GM20431 (cell line): ENCODE results near the gene TRIM9.

Experiments used
- in situ Hi-C: fragments of 300-500 bp; cut with MseI, MboI; formaldehyde crosslinking; loops from one replicate; pipeline ENCODE4 v1.15.0; 2020; ENCODE audit warnings: low sequenced_read_pairs; ENCODE audit not compliant: unreplicated experiment

TRIM9 gene

DNA sequence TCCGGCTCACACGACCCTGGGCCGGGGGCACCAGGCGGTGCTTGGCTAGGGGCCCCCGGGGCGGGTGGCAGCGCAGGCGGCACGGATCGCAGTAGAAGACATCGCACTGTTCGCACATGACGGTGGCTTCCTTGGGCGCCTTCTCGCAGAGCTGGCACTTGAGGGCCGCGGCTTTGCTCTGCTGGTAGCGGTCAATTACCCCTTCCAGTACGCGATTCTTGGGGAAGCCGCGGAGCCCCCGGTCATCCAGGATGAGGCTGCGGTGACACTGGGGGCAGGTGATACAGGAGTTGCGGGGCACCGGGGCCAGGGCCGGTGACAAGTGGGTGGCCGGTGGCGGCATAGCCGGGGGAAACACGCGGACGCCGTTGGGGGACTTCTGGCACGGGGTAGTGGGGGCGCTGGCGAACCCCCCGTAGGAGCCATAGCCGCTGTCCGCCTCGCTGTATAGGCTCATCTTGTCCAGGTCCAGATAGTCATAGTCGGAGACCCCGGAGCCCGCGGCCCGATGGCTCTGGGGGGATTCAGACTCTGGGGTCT lies 553 bp downstream of the TRIM9 start:
- in situ Hi-C loops, result no loop called here

DNA sequence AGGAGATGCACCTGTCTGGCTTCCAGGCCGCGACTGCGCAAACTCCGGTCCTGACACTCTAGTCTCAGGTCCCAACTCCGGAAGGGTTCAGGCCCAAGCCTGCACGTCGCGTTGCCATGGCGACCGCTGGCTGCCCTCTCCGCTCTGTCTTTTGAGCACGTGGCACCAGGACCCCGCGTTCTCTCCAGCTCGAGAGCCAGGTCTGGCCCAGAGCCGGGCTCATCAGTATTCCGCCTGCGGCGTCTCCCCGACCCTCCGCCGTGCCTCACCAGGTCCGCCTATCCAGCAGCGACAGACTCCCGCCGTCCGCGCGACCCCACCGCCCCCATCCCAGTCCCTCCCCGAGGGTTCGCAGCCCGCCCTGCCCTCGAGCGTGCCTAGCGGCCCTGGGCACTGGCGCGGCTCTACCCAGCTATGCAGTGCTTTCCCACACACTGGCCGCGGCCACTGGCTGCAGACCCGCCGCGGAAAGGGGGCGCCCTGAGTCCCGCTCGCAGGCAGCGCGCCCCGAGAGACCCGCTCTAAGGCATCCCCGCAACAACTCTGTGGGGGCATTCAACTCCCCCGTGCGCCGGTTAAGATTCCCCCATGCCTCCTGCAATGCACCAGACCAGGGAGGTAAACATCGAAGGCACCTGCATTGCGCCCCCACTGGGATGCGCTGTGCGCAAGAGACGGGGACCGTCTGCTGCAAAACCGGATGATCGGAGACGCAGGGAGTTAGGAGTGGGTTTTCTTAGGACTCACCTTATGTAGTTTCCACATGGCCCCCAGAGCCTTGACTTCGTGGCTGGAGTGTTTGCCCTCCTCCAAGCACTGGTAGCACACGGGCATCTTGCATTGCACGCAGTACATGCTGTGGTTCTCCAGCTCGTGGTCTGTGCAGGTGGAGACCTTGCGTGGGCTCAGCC lies 1.3 kb downstream of the TRIM9 start:
- in situ Hi-C loops, result no loop called here

DNA sequence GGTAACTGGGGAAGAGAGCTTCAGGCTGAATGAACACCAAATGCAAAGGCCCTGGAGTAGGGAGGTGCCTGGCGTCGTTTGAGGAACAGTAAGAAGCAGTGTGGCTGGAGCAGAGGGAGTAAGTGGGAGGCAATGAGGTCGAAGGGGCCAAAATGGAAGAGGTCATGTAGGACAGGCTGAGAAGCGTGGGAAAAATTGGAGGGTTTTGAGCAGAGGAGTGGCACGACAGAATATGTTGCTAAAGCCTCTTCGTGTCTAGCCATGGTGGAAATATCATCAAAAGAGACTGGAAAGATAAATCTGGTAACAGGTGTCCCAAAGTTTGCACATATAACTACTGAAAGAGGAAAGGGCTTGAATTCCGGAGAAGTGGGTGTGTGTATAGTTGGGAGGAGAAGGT lies 1.9 kb downstream of the TRIM9 start:
- in situ Hi-C loops, result no loop called here

DNA sequence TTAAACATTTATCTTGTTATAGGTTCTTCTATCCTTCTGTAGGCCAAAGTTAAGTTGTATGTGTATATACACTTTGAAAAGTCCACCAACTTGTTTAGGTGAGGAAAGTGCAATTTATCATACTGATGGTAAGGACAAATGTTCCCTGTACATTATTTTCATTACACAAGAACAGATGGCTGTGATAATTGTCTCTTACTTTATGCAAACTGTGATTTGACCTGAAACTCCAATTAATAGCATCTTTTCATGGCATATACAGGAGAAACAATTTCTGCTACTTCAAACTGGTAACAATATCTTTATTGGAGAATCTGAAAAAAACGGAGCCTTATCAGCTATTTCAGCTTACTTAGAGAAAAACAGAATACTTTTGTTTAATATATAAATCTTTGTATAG lies 5.6 kb downstream of the TRIM9 start:
- in situ Hi-C loops, result no loop called here

DNA sequence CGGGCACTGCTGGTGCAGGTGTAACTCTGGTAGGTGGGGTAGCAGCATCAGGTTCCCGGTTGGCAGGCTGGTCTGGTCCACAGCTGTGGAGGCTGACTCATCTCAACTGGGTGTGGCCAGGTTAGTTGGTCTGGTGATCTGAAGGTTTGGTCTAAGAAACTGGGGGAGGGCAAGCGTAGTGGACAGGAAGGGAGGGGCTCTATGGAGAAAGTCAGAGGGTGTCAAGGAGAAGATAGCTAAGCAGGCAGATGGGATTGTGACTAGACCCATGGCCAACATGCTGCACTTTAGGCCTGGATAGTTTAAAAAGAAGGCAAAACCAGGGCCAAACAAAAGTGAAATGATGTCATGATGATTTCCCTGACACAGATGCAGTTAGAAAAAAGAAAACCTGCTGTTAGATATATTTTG lies 7.9 kb downstream of the TRIM9 start:
- in situ Hi-C loops, result no loop called here

DNA sequence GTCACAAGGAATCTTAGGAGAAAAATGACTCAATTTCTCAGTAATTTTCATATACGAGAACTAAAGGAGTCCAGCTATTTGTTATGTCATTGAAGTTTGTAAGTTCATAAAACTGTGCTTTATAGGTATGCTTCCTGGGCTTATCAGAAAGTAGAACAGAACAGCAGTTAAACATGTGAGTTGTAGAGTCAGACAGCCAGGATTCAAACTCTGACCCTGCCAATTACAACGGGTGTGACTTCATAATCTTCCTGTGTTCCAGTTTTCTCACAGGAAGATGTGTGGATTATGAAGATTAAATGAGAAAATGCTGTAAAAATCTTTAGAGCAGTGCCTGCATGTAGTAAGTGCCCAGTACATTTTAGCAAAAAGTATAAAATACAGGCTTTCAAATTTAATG lies 8.9 kb downstream of the TRIM9 start:
- in situ Hi-C loops, result no loop called here

DNA sequence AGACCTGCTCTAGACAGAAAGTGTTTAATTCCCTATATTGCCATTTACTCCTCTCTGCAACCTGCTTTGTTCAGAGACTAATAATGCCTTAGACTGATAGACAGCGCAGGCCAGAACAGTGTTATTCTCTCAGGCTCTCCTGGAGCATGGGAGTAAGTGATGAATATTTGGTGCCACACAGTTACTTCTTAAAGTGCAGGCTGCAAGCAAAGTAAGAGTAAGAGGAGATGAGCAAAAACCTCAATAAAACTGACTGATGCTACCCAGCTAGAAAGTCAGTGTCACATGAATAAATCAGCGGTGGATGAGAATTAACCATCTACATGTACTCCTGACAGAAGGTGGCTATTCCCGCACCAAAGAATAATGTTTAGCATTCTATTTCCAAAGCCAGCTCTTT lies 9.9 kb downstream of the TRIM9 start:
- in situ Hi-C loops, result no loop called here

DNA sequence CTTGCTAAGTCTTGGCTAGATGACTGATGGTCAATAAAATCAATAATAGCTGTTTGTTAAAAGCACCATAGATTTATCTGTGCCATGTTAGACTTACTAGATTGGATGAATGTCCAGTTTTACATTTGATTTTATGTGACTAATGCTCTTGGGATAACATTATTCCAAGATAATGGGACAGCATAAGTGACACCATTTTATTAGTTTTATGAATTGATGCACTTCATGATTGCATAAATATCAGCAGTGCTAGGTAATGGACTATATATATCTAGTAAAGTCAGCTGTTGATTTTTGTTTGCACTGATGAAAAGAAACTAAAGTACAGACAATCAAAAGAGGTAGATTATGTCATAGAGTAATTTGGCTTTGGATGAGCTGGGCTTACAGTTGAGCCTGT lies 10.4 kb downstream of the TRIM9 start:
- in situ Hi-C loops, result no loop called here

DNA sequence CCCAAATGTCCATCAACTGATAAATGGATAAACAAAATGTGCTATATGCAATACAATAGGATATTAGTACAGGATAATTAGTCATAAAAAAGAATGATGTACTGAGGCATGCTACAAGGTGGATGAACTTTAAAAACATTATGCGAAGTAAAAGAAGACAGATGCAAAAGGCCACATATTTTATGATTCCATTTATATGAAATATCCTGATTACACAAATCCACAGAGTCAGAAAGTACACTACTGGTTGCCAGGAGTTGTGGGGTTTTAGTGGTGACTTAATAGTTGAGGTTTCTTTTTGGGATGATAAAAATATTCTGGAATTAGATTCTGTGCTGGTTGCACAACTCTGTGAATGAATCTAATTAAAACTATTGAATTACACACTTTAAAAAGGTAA lies 12.6 kb downstream of the TRIM9 start:
- in situ Hi-C loops, result no loop called here

DNA sequence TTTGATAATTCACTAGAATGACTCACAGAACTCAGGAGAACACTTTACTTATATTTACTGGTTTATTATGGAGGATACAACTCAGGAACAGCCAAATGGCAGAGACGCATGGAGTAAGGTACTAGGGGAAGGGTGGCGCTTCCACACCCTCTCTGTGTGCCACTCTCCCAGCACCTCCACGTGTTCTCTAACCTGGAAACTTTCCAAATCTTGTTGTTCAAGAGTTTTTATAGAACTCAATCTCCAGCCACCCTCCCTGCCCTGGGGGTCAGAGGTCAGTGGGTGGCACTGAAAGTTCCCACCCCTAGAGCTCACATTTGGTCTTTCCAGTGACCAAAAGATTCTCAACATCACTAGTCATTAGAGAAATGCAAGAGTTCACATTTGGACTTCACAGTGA lies 13.2 kb downstream of the TRIM9 start:
- in situ Hi-C loops, result no loop called here

DNA sequence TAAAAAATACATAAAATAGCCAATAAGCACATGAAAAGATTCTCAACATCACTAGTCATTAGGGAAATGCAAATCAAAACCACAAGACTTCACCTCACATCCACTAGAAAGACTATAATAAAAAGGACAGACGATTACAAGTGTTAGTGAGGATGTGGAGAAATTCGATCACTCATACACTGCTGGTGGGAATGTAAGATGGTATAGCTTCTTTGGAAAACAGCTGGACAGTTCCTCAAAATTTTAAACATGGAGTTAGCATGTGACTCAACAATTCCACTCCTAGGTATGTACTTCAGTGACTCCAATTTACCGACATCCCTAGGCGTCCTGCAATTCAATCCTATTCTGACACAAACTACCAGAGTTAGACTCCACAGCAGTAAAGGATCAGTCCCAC lies 13.7 kb downstream of the TRIM9 start:
- in situ Hi-C loops, result no loop called here

DNA sequence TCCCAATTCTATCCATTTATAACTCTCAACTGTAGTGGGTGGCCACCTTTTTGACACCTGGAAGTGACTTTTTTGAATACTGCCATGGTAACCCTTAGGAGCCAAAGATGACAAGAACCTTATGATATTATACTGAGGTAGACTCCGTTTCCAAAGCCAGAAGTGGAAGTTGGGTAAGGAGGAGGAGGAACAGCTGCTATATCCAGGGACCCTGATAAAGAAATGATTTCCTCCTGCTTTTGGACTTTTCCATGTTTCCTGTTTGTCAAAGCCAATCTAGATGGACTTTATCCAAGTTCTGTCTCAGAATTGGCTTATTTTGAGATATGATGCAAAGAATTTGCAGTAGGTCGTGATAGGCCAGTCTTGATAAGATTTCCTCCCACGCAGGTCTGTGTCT lies 14.3 kb downstream of the TRIM9 start:
- in situ Hi-C loops, result no loop called here

DNA sequence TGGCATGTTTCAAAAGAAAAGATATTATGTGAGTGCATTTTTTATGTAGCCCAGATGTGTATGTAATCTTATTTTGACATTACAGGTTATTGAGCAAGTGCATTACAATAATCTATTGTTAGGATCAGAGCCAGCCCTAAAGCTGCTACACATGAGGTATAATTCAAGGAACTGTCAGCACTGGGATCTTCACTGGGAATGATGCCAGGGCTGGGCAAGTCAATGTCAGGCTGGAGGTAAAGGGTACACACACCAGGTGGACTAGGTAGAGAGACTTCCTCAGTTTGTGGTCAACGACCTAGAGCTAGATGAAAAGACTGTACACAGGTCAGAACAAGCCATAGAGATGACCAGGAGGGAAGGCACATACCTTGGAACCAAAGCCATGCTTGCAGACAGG lies 15.4 kb downstream of the TRIM9 start:
- in situ Hi-C loops, result no loop called here

DNA sequence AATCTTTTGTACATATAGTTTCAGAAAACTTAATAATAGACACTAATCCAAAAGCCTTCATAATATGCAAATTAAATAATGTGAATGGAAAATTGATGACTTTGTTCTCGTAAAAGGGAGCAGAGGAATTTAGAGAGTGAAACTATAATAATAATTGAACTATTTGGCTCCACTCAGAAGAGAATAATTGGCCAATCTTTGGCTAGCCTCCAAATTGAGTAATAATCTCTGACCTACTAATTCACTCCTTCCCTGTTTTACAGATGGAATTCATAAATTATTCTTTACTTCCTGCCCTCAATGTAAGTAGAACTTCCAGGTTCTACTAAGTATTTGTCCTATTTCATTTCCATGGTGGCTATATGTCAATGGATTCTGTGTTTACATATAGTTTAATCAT lies 15.8 kb downstream of the TRIM9 start:
- in situ Hi-C loops, result no loop called here

DNA sequence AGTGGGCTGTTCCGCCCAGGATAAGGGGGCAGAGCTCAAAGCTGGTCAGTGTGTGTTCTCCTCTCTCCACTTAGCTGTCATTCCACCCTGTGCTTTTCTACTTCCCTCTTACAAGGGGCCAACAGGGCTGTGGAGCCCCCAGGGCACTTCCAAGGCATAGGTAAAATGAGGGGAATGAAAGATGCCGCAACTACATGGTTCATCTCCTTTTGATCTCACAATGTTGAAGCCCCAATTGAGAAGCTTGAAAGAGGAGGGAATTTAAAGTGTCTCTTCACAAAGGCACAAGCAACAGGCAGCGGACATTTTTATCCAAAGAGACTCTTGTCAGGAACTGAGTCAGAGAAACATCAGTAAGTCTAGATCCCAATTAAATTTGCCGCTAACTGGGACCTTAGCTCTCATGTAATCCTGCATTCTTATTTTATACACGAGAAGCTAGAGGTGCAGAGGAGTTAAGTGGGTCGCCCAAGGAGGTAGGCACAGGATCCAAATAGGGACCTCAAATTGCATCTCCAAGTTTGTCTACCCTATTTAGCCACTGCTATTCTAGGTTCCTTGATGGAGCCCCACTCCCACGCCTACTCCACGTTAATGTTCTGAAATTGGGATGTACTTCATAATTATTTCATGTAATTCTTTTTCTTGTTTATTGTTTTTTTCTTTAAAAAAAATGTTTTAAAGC lies 20.1 kb downstream of the TRIM9 start:
- in situ Hi-C loops, result no loop called here

DNA sequence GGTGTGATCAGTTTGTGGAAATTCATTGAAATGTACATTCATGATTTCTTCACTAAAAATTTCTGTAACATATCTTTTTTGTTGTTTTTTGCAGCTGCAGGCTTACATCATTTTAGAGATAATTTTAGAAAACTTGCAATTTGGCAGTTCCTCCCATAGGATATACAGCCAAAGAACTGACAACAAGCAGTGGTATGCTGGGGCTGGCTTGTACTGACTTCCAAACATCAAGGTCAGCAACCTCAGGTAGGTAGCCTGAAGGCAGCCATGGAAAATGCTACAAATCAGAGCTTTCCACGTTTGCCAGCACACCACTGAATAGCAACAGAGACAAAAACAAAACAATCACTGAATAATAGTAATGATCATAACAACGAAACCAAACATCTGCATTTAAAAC lies 21.2 kb downstream of the TRIM9 start:
- in situ Hi-C loops, result no loop called here

DNA sequence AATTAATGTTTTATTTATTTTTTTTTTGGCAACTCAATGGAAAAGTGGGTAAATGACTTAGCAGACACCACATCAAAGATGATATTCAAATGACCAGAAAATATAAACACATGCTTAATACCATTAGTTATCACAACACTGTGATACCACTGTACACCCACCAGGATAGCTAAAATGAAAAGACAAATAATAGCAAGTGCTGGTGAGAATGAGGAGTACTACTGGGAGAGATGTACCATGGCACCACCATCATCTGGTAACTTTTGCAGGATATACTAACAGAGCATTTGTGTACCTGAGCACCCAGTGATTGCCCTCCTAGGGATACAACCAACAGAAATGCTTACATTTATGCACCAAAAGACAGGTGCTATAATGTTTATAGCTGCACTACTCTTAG lies 21.9 kb downstream of the TRIM9 start:
- in situ Hi-C loops, result no loop called here

DNA sequence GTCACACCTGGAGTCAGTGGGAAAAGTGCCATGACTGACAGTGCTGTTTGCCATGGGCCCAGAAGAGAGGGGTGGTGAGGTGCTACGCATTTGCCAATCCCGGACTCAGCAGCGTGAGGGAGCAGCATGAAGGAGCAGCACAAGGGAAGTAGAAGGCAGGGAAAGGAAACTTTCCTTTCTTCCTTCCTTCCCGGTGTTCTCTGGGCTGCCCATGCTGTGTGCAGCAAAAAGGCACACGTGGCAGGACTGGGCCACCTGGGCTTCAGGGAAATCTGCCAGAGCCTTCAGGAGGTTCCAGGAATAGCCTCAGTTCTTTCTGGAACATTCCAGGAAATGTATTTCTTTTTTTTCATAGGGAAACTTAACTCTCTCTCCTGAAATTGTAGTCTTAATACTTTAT lies 23.0 kb downstream of the TRIM9 start:
- in situ Hi-C loops, result no loop called here

DNA sequence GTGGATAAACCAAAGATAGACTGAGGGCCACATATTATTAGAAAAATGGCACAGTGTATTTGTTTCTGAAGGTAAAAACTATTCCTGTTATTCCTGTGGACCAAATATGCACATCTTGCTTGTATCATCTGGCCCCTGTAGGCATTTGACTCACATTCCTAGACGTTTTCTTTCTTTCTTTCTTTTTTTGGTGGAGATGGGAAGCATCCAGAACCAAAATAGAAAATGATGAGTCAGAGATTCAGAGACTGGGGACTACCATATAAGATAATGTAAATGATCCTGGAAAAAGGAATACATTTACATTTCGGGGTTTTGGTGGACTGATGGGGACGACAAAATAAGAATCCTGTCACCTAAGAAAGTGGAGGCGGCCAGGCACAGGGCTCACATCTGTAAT lies 24.2 kb downstream of the TRIM9 start:
- in situ Hi-C loops, result no loop called here

DNA sequence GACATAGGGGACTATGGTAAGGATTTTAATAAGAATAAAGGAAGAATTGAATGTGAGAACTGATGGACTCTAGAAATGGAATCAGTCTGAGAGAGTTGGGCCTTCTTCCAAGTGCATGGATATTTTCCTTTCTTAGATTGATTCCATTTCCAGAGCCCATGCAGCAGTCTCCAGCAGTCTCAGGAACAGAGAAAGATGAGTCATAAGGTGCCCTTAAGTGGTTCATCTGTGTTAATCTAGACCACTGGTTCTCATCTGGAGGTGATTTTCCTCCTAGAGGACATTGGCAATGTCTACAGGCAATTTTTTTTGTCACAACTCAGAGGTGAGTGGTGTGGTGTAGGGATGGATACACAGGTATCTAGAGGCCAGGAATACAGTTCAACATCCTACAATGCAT lies 25.9 kb downstream of the TRIM9 start:
- in situ Hi-C loops, result no loop called here

DNA sequence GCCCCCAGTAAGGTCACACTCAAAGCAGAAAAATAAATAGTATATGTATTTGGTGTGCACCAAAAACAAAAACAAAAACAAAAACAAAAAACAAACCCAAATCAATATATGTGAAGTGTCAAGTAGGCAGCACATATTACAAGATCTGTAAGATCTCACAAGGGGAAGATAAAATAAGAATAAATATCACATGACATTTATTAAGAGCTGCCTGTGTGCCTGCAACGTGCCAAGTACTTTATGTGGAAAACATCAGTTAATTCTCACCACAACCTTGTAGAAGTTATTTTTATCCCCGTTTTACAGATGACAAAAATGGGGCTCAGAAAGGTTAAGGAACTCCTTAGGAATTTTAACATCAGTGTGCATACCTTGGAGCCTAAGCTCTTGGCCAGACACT lies 26.6 kb downstream of the TRIM9 start:
- in situ Hi-C loops, result no loop called here
